ENCODE results near the gene ARMC12.
"Not testable (repeated sequence)": the region's sequence is repeated elsewhere in the genome, so short reads cannot be mapped to it uniquely, and the experiment has no call there.

The ARMC12 gene

DNA sequence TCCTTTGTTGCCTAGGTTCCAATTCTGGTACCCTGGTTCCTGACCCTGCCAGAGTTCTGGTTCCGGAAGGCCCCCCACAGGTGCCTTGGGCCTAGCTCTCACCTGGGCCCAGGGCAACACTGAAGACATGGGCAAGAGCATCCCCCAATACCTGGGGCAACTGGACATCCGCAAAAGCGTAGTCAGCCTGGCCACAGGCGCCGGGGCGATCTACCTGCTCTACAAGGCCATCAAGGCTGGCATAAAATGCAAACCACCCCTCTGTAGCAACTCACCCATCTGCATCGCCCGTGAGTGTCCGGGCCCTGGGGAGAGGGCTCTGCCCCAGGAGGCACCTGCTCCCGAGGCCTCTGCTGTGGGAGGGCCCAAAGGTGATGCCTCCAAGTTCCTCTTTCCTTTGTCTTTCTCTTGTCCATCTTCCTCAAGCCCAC, at the start of gene ARMC12:
ARMC12 (plus strand) TSS at position 51 of the 431 bp plus-strand sequence; CDS start at position 128, 77 bp downstream.
- DNase-seq (ENCODE audit: low spot score), result no peak

GRCh38 chr6:35687658-35688604, 48.9 kb upstream of the ARMC12 start:
- DNase-seq (ENCODE audit: low spot score), result peak; percentile 71

DNA sequence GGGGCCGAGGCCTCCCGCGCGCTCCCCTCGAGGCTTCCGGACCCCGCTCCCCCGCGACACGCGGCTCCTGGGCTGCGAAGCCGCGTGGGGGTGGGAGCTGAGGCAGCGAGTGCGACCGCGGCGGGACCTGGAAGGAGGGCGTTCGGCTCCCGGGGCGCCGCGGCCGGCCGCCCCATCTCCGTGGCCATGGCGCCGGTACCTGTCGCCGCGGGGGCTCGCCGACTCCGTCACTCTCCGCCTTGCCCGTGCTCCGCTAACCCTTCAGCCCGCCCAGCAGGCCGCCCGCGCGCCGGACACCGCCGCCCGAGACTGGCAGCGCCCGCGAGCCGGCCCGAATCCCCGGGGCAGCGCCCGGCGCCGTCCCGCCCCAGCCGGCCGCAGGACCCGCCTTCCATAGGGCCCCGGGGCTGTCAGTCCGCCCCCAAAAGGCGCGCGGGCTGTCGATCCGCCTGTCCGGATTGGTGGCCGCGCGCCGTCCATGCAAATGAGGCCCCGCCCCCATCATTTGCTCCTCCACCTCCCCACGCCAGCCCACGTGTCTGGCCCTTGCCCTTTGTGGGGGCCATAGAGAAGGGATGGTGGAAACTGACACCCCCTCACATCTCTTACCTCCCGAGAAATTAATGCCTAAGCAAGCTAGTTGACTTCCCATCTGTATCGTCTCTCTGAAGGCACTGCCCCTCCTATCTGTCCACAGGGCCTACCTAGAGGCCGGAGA, 48.1 kb upstream of the ARMC12 start, which contains the start of gene FKBP5:
FKBP5 (minus strand) TSS at position 311 of the 718 bp plus-strand sequence. CDS start 46,091 bp downstream, outside the sequence.
- DNase-seq (ENCODE audit: low spot score), result peak; percentile 99

DNA sequence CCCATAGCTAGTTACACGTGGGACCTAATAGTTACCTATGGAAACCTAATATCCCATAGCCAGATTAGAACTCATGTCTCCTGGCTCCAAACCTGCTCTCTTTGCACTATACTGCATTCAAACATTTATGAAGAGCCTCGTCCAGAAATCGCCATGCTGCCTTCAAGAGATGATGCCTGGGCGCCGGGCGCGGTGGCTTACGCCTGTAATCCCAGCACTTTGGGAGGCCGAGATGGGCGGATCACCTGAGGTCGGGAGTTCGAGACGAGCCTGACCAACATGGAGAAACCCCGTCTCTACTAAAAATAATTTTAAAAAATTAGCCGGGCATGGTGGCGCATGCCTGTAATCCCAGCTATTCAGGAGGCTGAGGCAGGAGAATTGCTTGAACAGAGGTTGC, 46.8 kb upstream of the ARMC12 start:
- not testable (repeated sequence) for DNase-seq (ENCODE audit: low spot score)

GRCh38 chr6:35690484-35690883, 46.3 kb upstream of the ARMC12 start:
- DNase-seq (ENCODE audit: low spot score), result no peak

DNA sequence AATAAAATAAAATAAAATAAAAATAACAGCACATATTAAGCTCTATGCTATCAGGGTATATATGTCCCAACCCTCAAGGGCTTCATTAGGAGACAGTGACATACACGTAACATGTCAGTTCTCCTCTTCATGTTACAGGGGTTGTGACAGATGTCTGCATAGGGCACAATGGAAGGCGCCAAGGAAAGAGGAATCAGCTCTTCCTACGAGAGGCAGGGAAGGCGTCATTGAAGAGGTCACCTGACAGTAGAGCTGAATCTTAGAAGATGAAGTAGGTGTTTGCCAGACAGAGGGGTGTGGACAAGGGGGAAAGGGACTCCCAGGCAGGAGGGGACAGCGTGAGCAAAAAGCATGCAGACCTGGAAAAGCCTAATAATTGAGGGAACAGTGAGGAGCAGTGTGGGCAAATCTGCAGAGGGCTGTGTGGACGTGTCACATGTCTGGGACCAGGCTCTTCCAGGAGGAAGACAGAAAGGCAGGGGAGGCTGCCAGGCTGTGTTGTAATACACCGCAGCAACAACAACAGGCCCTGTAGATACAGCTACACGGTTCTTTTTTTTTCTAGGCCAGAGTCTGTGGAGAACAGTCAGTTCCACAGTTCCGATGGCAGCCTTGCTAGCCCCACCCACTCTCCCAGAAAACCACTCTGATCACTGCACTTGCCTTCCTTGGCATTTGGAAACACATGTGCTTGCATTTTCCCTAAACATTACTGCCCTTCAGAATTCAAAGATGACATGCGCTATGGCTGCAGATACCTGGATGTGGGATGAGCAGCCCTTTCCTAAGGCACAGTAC, 45.6 kb upstream of the ARMC12 start:
- no peak for DNase-seq (ENCODE audit: low spot score)

DNA sequence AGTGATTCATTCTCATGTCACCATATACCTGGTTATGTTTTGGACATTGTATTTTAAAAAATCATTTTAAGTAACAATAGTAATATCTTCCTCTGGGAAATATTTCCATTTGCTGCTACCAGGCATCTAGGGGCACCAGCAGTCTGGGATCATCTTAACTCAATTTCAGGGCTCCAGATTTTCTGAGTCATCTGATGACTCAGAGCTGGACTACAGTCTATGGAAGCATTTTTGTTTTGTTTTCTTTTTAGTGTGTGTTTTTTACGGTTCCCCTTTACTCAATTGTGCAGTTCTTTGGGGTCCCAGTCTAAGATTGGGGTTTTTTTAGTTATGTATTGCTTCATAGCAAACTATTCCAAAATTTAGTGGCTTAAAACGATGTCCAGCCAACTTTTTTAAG, 42.4 kb upstream of the ARMC12 start:
- DNase-seq (ENCODE audit: low spot score), result no peak

DNA sequence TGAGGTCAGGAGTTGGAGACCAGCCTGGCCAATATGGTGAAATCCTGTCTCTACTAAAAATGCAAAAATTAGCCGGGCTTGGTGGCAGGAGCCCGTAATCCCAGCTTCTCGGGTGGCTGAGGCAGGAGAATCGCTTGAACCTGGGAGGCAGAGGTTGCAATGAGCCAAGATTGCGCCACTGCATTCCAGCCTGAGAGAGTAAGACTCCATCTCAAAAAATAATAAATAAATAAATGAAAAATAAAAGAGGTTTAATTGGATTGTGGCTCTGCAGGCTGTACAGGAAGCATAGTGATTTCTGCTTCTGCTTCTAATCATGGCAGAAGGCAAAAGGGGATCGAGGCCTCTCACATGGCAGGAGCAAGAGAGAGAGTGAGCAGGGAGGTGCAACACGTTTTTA, 38.4 kb upstream of the ARMC12 start:
- DNase-seq (ENCODE audit: low spot score), result not testable (repeated sequence)

DNA sequence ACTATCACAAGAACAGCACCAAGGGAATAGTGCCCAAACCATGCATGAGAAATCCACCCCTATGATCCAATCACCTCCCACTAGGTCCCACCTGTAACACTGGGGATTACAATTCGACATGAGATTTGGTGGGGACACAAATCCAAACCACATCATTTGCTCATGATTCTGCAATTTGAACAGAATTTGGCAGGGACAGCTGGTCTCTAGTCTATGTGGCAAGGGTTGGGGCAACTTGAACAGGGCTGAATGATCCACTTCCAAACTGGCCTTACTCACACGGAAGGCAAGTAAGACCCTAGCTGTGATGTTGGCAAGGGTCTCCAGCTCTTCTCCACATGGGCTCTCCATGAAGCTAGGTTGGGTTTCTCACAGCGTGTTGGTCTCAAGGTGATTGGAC, 38.0 kb upstream of the ARMC12 start:
- DNase-seq (ENCODE audit: low spot score), result no peak

- DNase-seq (ENCODE audit: low spot score), result no peak
Measured at GRCh38 chr6:35703554-35703953, 33.3 kb upstream of the ARMC12 start.

GRCh38 chr6:35706468-35706867, 30.4 kb upstream of the ARMC12 start:
- no peak for DNase-seq (ENCODE audit: low spot score)

GRCh38 chr6:35707714-35708407, 29.0 kb upstream of the ARMC12 start:
- DNase-seq (ENCODE audit: low spot score), result no peak

DNA sequence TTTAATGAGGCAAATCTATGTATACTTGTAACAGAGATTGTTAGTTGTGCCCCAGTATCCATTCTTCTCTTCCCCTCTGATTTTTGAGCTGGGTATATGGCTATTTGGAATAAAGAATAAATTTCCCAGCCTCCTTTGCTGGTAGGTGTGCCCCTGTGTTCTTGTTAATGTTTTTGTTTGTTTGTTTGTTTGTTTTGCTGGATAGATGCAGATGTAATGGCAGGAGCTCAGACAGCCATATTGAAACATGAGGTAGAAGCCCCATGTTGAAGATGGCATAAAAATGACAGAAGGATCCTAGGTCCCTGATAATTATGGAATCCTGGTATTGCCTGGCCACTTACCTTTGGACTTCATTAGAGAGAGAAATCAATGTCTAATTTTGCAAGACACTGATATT, 28.2 kb upstream of the ARMC12 start:
- no peak for DNase-seq (ENCODE audit: low spot score)

GRCh38 chr6:35710241-35710847, 26.5 kb upstream of the ARMC12 start:
- no peak for DNase-seq (ENCODE audit: low spot score)

GRCh38 chr6:35711731-35712130, 25.1 kb upstream of the ARMC12 start:
- DNase-seq (ENCODE audit: low spot score), result no peak

DNA sequence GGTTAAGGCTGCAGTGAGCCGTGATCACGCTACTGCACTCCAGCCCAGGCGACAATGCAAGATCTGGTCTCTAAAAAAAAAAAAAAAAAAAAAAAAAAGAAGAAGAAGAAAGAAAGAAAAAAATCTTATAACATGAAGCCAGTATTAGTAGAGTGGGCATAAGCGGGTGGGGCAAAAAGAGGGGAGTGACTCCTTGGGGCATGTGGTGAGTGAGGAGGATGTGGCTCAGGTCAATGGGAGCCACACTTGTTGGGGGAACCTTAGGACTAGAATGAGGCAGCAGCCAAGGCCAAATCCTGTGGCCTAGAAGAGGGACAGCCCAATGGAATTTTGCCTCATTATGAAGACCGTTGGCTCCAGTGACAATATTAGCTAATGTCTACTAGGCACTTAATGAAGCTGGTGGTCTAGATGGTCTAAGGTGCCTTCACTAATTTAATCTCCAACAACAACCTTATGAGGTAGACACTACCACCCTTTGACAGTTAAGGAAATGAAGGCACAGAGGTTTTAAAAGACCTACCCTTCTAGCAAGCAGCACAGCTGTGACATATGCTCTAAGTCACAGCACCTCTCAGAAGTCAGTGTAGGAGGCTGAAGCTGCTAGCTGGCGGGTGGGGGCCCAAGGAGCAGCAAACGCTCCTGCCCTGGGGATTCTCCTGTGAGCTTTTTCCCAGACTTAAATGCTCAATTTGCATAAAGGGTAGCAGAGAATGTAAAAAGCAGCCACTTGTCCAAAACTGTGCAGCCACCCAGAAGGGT, 23.6 kb upstream of the ARMC12 start:
- DNase-seq (ENCODE audit: low spot score), result no peak

DNA sequence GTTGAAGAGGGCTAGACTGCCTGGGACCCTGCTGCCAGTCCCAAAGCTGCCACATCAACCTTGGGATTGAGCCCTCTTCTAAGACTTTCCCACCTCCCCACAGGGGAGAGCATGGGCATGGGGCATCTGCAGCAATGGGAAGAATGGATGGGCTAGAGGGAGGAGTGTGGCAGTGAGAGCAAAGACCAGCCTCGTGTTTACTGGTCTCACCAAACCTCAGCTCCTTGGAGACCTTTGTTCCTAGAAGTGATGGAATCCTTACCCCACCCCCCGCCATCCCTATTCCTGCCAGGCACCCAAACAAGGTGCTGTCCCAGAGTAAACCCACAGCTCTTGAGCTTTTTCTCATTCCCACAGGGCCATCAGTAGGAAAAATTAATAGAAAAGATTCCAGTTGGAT, 20.0 kb upstream of the ARMC12 start:
- no peak for DNase-seq (ENCODE audit: low spot score)

DNA sequence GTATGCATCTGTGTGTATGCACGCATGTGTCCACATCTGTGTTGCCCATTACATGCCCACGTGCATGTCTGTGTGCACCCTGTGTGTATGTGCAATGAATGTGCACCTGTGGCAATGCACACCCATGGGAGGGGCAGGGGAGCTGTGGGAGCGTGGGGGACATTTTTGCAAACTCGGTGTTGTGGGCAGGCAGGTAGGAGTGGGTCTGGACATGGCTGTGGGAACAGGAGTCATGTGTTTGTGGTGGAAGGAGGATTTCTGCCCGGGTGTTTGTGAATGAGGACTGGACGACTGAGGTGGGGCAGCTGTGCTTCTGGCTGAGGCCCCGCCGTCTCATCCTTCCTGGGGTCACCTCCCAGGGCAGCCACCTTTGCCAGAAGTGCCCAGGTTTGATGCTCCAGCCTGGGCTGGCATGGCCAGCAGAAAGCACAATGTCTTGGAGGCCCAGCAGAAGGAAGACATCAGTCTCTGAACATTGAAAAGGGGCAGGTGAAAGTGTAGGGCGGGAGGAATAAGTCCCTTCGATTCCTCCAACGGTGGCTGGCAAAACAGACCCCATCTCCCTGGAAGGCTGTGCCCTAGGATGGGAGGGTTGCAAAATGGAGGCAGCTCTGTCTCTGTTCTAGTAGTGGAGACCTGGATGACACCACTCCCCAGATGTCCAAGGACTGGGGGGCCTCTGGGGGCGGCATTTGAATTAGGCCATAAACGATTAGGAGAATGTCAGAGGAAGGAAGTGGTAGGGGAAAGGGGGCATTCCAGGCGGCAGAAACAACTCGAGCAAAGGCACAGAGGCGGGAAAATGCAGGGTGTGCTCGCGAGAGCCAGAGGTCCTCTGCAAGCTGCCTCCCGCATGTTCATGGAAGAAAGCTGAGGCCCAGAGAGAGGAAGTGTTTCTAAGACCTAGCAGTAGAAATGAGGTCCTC, 19.1 kb upstream of the ARMC12 start:
- DNase-seq (ENCODE audit: low spot score), result no peak

- no peak for DNase-seq (ENCODE audit: low spot score)
Measured at GRCh38 chr6:35718375-35718736, 18.5 kb upstream of the ARMC12 start.
